Left hindlimb (tissue), 1 donor: Measurements from ENCODE around the gene MAP1LC3C.
A peak's percentile ranks its signal among the peaks of the same experiment; 100 is the strongest.
"Not testable (repeated sequence)": the region's sequence is repeated elsewhere in the genome, so short reads cannot be mapped to it uniquely, and the experiment has no call there.

Source experiments
- DNase-seq: peaks from one replicate; pipeline ENCODE4 v3.0.0-alpha.2; 2018

Gene MAP1LC3C

GRCh38 chr1:241990040-241990439 lies 8.9 kb downstream of the MAP1LC3C start:
- DNase-seq, result peak; percentile 88

- not testable (repeated sequence) for DNase-seq
Observed at GRCh38 chr1:241988389-241988930, 10.4 kb downstream of the MAP1LC3C start.

GRCh38 chr1:241985787-241986186 lies 13.1 kb downstream of the MAP1LC3C start:
- no peak for DNase-seq

- no peak for DNase-seq
Observed at GRCh38 chr1:241979926-241980325, 19.0 kb downstream of the MAP1LC3C start.

- DNase-seq, result no peak
Observed at GRCh38 chr1:241979071-241979470, 19.8 kb downstream of the MAP1LC3C start.

- no peak for DNase-seq
Observed at GRCh38 chr1:241976229-241976628, 22.7 kb downstream of the MAP1LC3C start.

- peak; percentile 82 for DNase-seq
Observed at GRCh38 chr1:241972703-241973369, 26.1 kb downstream of the MAP1LC3C start.

- DNase-seq, result no peak
Observed at GRCh38 chr1:241968611-241969010, 30.3 kb downstream of the MAP1LC3C start.

- DNase-seq, result no peak
Observed at GRCh38 chr1:241964550-241965282, 34.2 kb downstream of the MAP1LC3C start.

- no peak for DNase-seq
Observed at GRCh38 chr1:241963722-241964121, 35.2 kb downstream of the MAP1LC3C start.

GRCh38 chr1:241962153-241962552 lies 36.7 kb downstream of the MAP1LC3C start:
- no peak for DNase-seq

GRCh38 chr1:241957692-241958494 lies 41.0 kb downstream of the MAP1LC3C start, which contains the start of gene BECN2:
Gene BECN2 (plus strand): TSS chr1:241957767. CDS start chr1:241957767, 0 bp downstream.
- no peak for DNase-seq

GRCh38 chr1:241950390-241950789 lies 48.5 kb downstream of the MAP1LC3C start:
- DNase-seq, result no peak

GRCh38 chr1:241947354-241947753 lies 51.5 kb downstream of the MAP1LC3C start:
- DNase-seq, result peak; percentile 65
